IPS-15b (cell line): ENCODE measurements around the gene NUP35.

Experiments used
- H3K27me3 ChIP-seq: one replicate; pipeline ENCODE4 v1.6.1; 2013; ENCODE audit warnings: low read length; ENCODE audit not compliant: control insufficient read depth, insufficient read depth
- H3K36me3 ChIP-seq: one replicate; pipeline ENCODE4 v1.6.1; 2013; ENCODE audit warnings: low read length; ENCODE audit not compliant: control insufficient read depth, insufficient read depth
- H3K4me1 ChIP-seq: one replicate; pipeline ENCODE4 v1.6.1; 2013; ENCODE audit warnings: mild to moderate bottlenecking, low read length; ENCODE audit not compliant: control insufficient read depth, insufficient read depth
- H3K4me3 ChIP-seq: one replicate; pipeline ENCODE4 v1.5.1; 2013; ENCODE audit warnings: low read depth, low read length
- H3K9ac ChIP-seq: one replicate; pipeline ENCODE4 v1.6.1; 2013; ENCODE audit warnings: low read depth, mild to moderate bottlenecking, low read length
- H3K9me3 ChIP-seq: one replicate; pipeline ENCODE4 v1.6.1; 2013; ENCODE audit warnings: mild to moderate bottlenecking, low read length; ENCODE audit not compliant: control insufficient read depth, insufficient read depth

Gene NUP35

GRCh38 chr2:183105402-183106134 is 18.7 kb upstream of the NUP35 start:
- Histone ChIP-seq H3K9ac (no peak overlapping the region), H3K27me3 (no peaks in the 10 kb centered on the region), H3K4me3 (no peak overlapping the region), H3K36me3 (no peaks in the 10 kb centered on the region), H3K9me3 (no peaks in the 10 kb centered on the region), H3K4me1 (no peaks in the 10 kb centered on the region)

DNA sequence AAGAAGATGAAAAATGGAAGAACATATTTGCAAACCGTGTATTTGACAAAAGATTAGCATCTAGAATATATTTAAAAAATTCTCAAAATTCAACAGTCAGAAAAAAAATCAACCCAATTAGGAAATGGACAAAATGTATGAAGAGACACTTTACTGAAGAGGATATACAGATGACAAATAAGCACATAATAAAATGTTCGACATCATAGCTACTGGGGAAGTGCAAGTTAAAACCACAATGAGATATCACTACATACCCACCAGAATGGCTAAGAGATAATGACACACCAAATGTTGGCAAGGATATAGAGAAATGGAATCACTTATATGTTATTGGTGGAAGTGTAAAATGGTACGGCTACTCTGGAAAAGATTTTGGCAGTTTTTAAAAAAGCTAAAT is 11.7 kb upstream of the NUP35 start:
- Histone ChIP-seq H3K36me3 (no peaks in the 10 kb centered on the region), H3K4me3 (no peak overlapping the region), H3K27me3 (no peaks in the 10 kb centered on the region), H3K9ac (no peak overlapping the region), H3K4me1 (no peaks in the 10 kb centered on the region), H3K9me3 (no peaks in the 10 kb centered on the region)

DNA sequence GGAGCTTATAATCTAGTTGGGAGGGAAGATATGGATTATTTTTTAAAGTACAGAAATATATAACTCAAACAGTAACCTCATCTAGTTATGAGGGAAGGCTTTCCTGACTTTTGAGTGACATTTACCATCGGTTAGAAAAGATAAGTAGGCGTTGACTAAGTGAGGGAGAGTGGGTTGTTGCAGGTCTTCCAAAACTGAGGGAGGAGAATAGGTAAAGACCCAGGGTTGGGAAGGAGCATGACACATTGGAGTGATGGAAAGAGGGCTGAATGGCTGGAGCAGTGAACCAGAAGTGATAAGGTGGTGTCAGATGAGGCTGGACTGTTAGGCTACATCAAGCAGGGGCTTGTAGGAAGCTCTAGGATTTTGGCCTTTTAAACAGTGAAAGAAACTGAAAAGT is 10.6 kb upstream of the NUP35 start:
- H3K4me1 ChIP-seq = no peaks in the 10 kb centered on the region
- H3K9me3 ChIP-seq = no peaks in the 10 kb centered on the region
- no peak overlapping the region for H3K4me3 ChIP-seq
- H3K9ac ChIP-seq = no peak overlapping the region
- no peaks in the 10 kb centered on the region for H3K36me3 ChIP-seq
- no peaks in the 10 kb centered on the region for H3K27me3 ChIP-seq

- H3K9ac ChIP-seq = no peak overlapping the region
- no peaks in the 10 kb centered on the region for H3K27me3 ChIP-seq
- H3K36me3 ChIP-seq = no peaks in the 10 kb centered on the region
- no peak overlapping the region for H3K4me3 ChIP-seq
- H3K9me3 ChIP-seq = no peaks in the 10 kb centered on the region
- no peaks in the 10 kb centered on the region for H3K4me1 ChIP-seq
Measured at GRCh38 chr2:183117226-183117625, 7.0 kb upstream of the NUP35 start.

DNA sequence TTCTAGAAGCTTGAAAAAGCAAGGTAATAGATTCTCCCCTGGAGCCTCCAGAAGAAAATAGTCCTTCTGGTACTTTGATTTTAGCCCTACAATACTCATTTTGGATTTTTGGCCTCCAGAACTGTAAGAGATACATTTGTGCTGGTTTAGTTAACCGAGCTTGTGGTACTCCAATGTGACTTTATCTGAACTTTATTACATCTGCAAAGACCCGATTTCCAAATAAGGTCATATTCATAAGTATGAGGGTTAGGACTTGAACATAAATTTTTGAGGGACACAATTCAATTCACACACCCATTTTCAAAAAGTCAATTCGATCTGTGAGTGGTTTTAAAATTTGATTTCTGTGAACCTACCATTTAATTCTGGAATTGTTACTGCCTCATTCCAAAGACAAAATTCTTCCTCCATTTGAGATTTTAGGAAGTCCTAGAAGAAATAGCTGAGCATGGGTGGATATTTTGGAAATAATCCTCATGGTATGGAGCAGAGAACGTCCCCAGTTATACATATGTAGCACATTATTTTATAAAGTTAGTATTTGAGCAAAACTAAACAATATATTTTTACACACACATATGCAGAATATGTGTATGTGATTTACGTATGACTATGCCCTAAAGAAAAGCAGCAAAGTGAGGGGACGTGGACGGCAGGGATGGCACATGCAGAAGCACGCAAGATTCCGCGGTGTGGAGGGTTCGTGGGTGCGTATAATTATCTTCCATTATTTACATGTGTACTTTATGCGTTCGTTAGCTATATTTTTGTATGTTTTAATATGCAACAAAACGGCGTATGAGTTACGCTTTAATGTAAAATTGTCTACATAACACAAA is 905 bp upstream of the NUP35 start:
- peak overlapping the region; percentile 95 for H3K9ac ChIP-seq
- H3K4me3 ChIP-seq = peak overlapping the region; percentile 90
- no peaks in the 10 kb centered on the region for H3K36me3 ChIP-seq
- H3K27me3 ChIP-seq = no peaks in the 10 kb centered on the region
- H3K4me1 ChIP-seq = no peaks in the 10 kb centered on the region
- no peaks in the 10 kb centered on the region for H3K9me3 ChIP-seq

DNA sequence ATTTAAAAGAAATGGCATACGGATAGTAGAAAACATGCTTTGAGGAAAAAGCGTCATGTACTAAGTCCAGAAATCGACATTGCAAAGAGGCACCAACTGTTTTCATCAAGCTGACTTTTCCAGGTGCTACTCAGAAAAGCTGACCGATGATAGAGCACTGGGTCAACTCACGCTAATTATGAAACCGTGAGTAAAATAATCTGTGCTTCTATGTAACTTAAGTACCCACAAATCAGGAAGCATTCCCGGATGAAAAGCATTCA is 353 bp upstream of the NUP35 start:
- Histone ChIP-seq H3K4me3 (peak overlapping the region; percentile 90), H3K36me3 (no peaks in the 10 kb centered on the region), H3K9me3 (no peaks in the 10 kb centered on the region), H3K9ac (peak overlapping the region; percentile 95), H3K4me1 (no peaks in the 10 kb centered on the region), H3K27me3 (no peaks in the 10 kb centered on the region)

DNA sequence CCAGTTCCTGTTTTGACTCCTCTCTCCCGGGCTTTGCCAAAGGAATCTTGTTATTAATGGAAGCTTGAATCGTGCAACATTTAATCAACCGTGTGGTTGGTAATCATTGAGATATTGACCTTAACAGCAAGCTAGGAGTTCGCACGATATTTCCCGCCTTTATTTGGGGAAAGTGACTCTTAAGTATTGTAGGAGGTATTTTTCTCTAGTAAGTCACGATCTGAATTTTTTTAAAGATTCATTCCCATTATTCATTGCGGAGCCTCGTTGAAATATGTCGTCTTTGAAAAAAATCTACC is 663 bp downstream of the NUP35 start:
- Histone ChIP-seq H3K9ac (peak overlapping the region; percentile 95), H3K4me1 (no peaks in the 10 kb centered on the region), H3K27me3 (no peaks in the 10 kb centered on the region), H3K9me3 (no peaks in the 10 kb centered on the region), H3K4me3 (peak overlapping the region; percentile 90), H3K36me3 (peaks cover 3% of the 10 kb centered on the region)

DNA sequence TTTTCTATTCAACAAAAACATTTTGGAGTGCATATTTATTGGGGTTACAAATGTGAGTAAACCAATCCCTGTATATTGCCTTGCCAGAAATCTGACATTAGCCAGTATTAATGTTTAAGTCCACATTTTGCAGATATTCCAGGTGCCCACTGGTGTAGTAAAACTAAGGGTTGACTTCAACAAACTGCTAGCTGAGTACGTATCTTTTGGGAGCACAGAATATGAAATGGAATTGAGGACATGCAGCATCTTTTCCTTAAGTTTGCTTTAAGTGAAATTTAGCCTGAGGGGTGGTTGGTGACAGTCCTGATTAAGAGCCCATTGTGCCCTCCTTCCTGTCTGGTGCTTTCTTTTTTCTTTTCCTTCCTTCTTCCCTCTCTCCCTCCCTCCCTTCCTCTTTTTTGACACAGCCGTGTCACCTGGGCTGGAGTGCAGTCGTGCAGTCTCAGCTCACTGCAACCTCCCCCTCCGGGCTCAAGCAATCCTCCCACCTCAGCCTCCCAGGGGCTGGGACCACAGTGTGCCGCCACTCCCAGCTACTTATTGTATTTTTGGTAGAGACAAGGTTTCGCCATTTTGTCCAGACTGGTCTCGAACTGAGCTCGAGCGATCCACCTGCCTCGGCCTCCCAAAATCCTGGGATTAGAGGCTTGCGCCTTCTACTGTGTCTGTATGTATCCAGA is 1.6 kb downstream of the NUP35 start:
- Histone ChIP-seq H3K9ac (no peak overlapping the region), H3K4me1 (no peaks in the 10 kb centered on the region), H3K9me3 (no peaks in the 10 kb centered on the region), H3K4me3 (peak overlapping the region; percentile 90), H3K27me3 (no peaks in the 10 kb centered on the region), H3K36me3 (peaks cover 5% of the 10 kb centered on the region)

- no peaks in the 10 kb centered on the region for H3K27me3 ChIP-seq
- no peak overlapping the region for H3K9ac ChIP-seq
- H3K36me3 ChIP-seq = peaks cover 5% of the 10 kb centered on the region
- no peaks in the 10 kb centered on the region for H3K9me3 ChIP-seq
- no peaks in the 10 kb centered on the region for H3K4me1 ChIP-seq
- no peak overlapping the region for H3K4me3 ChIP-seq
Measured at GRCh38 chr2:183126635-183127034, 2.4 kb downstream of the NUP35 start.

- no peak overlapping the region for H3K9ac ChIP-seq
- H3K36me3 ChIP-seq = peaks cover 5% of the 10 kb centered on the region
- H3K9me3 ChIP-seq = no peaks in the 10 kb centered on the region
- H3K27me3 ChIP-seq = no peaks in the 10 kb centered on the region
- H3K4me1 ChIP-seq = no peaks in the 10 kb centered on the region
- H3K4me3 ChIP-seq = no peak overlapping the region
Measured at GRCh38 chr2:183134016-183134415, 9.8 kb downstream of the NUP35 start.

GRCh38 chr2:183148955-183149354 is 24.7 kb downstream of the NUP35 start:
- peaks cover 8% of the 10 kb centered on the region for H3K36me3 ChIP-seq
- H3K27me3 ChIP-seq = no peaks in the 10 kb centered on the region

DNA sequence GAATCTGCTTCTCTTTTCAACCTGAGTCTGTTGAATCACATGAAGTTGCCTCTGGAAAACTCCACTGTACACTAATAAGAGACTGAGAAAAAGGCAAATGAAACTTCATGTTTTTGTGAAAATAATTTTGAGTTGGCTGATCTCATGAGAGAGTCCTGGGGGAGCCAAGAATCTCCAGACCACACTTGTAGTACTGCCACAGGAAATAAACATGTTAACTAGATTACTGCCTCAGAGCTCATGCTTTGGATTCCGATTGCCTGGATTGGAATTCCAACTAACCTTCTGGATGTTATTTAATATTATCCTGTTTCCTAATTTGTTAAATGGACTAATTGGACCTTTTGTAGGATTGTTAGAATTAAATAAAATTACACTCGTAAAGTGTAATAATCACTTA is 25.2 kb downstream of the NUP35 start:
- Histone ChIP-seq H3K4me1 (no peaks in the 10 kb centered on the region), H3K4me3 (no peak overlapping the region), H3K36me3 (peaks cover 8% of the 10 kb centered on the region), H3K27me3 (no peaks in the 10 kb centered on the region), H3K9me3 (peaks cover 3% of the 10 kb centered on the region), H3K9ac (no peak overlapping the region)

More at GRCh38 chr2:183148955-183149354, 24.7 kb downstream of the NUP35 start:
- Histone ChIP-seq H3K4me1 (no peaks in the 10 kb centered on the region), H3K9ac (no peak overlapping the region), H3K4me3 (no peak overlapping the region), H3K9me3 (peaks cover 4% of the 10 kb centered on the region)
